SU-DHL-6 (cell line): ENCODE results near the gene GBF1.

ENCODE experiments used
- H2AFZ ChIP-seq: fragments of 200-600 bp; sonication (generic); 2 replicates; pipeline ENCODE4 v1.6.1; 2014; ENCODE audit warnings: low read depth, mild to moderate bottlenecking, moderate library complexity, mixed read lengths, antibody characterized with exemption, low read length; ENCODE audit not compliant: severe bottlenecking
- H3F3A ChIP-seq: fragments of 200-600 bp; shearing (Covaris generic); 2 replicates; pipeline ENCODE4 v1.6.0; 2016; ENCODE audit warnings: antibody characterized with exemption, mild to moderate bottlenecking; ENCODE audit not compliant: insufficient read depth
- H3K27ac ChIP-seq: fragments of 200-600 bp; sonication (generic); 2 replicates; pipeline ENCODE4 v1.5.1; 2016; ENCODE audit warnings: low read depth, mild to moderate bottlenecking, low read length, moderate library complexity, mixed read lengths
- H3K27me3 ChIP-seq: fragments of 200-600 bp; sonication (generic), shearing (Covaris generic); 2 replicates; pipeline ENCODE4 v1.6.0; 2014; ENCODE audit warnings: mild to moderate bottlenecking, low read length
- H3K36me3 ChIP-seq: fragments of 200-600 bp; sonication (generic); 2 replicates; pipeline ENCODE4 v1.6.1; 2014; ENCODE audit warnings: mild to moderate bottlenecking, low read length, mixed read lengths
- H3K4me2 ChIP-seq: fragments of 300-600, 200-600 bp; shearing (Covaris generic), sonication (generic); 2 replicates; pipeline ENCODE4 v1.6.0; 2014; ENCODE audit warnings: low read length, low read depth, mild to moderate bottlenecking; ENCODE audit not compliant: poor library complexity, severe bottlenecking
- H3K4me3 ChIP-seq: fragments of 200-600 bp; sonication (generic); 2 replicates; pipeline ENCODE4 v1.5.1; 2014; ENCODE audit warnings: antibody characterized with exemption, low read length, mild to moderate bottlenecking, mixed read lengths; ENCODE audit not compliant: insufficient read depth, poor library complexity, severe bottlenecking
- H3K79me2 ChIP-seq: fragments of 200-600 bp; sonication (generic); 2 replicates; pipeline ENCODE4 v1.6.1; 2014; ENCODE audit warnings: mild to moderate bottlenecking, low read length, moderate library complexity; ENCODE audit not compliant: insufficient read depth
- H3K9ac ChIP-seq: fragments of 200-600 bp; sonication (generic); 2 replicates; pipeline ENCODE4 v1.7.0; 2014; ENCODE audit warnings: mild to moderate bottlenecking, low read length
- H3K9me2 ChIP-seq: fragments of 200-600 bp; sonication (generic); replicated peaks from 2 replicates; pipeline ENCODE4 v1.6.1; 2014; ENCODE audit warnings: low read length; ENCODE audit not compliant: insufficient read depth
- H3K9me3 ChIP-seq: fragments of 200-600 bp; sonication (generic); 2 replicates; pipeline ENCODE4 v1.6.1; 2014; ENCODE audit warnings: low read length, mixed read lengths; ENCODE audit not compliant: insufficient read depth
- H4K20me1 ChIP-seq: fragments of 200-600 bp; sonication (generic); 2 replicates; pipeline ENCODE4 v1.6.1; 2014; ENCODE audit warnings: low read depth, mild to moderate bottlenecking, antibody characterized with exemption, low read length, moderate library complexity, mixed read lengths
- EZH2phosphoT487 ChIP-seq: fragments of 200-600 bp; sonication (generic), shearing (Covaris generic); conservative IDR thresholded peaks from 2 replicates; pipeline ENCODE4 v1.6.1; 2018; ENCODE audit warnings: mild to moderate bottlenecking, antibody characterized with exemption, low read length, moderate library complexity, mixed read lengths
- TF ChIP-seq, protein P1 (sequence below): fragments of 200-600 bp; sonication (generic); IDR thresholded peaks from one replicate; pipeline ENCODE4 v1.5.1; 2017; ENCODE audit warnings: antibody characterized with exemption, mild to moderate bottlenecking, low read length, moderate library complexity; ENCODE audit not compliant: insufficient read depth, poor library complexity, severe bottlenecking

GBF1 gene

DNA sequence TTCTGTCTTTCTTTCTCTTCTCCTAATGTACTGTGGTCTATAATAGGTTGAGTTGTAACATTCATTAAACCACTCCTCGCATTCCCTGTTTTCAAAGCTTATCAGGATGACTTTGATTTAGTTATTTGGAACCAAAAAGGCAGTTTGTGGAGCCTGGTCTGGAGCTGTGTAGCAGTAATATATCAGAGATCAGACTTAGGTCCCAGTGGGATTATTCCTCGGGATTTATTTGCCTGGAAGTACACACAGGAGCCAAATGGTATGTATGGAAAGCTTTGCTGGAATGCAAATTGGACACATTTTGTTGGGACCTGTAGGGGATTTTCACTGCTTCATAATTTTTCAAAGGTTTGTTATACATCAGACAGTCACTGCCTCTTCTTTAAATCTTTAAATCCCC, 40.9 kb downstream of the GBF1 start:
- Histone ChIP-seq H3K9me2 (no peaks in the 10 kb centered on the region), H3F3A (no peaks in the 10 kb centered on the region), H3K27me3 (no peaks in the 10 kb centered on the region), H3K9me3 (no peaks in the 10 kb centered on the region), H2AFZ (no peak overlapping the region), H3K36me3 (peaks cover 3% of the 10 kb centered on the region; the same call in 1 of the 2 replicates), H3K4me3 (no peak overlapping the region), H3K27ac (no peak overlapping the region), H3K4me2 (no peak overlapping the region), H3K79me2 (peaks cover 43% of the 10 kb centered on the region), H3K9ac (no peak overlapping the region), H4K20me1 (0 out of 2 replicates have a peak, but pooled peaks cover 4% of the 10 kb centered on the region)
- no peak for TF ChIP-seq EZH2phosphoT487
- TF ChIP-seq, protein P1, sequence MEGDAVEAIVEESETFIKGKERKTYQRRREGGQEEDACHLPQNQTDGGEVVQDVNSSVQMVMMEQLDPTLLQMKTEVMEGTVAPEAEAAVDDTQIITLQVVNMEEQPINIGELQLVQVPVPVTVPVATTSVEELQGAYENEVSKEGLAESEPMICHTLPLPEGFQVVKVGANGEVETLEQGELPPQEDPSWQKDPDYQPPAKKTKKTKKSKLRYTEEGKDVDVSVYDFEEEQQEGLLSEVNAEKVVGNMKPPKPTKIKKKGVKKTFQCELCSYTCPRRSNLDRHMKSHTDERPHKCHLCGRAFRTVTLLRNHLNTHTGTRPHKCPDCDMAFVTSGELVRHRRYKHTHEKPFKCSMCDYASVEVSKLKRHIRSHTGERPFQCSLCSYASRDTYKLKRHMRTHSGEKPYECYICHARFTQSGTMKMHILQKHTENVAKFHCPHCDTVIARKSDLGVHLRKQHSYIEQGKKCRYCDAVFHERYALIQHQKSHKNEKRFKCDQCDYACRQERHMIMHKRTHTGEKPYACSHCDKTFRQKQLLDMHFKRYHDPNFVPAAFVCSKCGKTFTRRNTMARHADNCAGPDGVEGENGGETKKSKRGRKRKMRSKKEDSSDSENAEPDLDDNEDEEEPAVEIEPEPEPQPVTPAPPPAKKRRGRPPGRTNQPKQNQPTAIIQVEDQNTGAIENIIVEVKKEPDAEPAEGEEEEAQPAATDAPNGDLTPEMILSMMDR, result no peak

- H3K9me3 ChIP-seq, result no peaks in the 10 kb centered on the region
- 0 out of 2 replicates have a peak, but pooled peaks cover 4% of the 10 kb centered on the region for H4K20me1 ChIP-seq
- H3K9ac ChIP-seq, result no peak overlapping the region
- no peaks in the 10 kb centered on the region for H3K27me3 ChIP-seq
- no peak overlapping the region for H2AFZ ChIP-seq
- H3K36me3 ChIP-seq, result peaks cover 3% of the 10 kb centered on the region; the same call in 1 of the 2 replicates
- H3K27ac ChIP-seq, result no peak overlapping the region
- peaks cover 44% of the 10 kb centered on the region for H3K79me2 ChIP-seq
- H3K4me3 ChIP-seq, result no peak overlapping the region
- no peak overlapping the region for H3K4me2 ChIP-seq
- H3F3A ChIP-seq, result no peaks in the 10 kb centered on the region
- TF ChIP-seq, protein P1, result no peak
- TF ChIP-seq EZH2phosphoT487, result no peak
- H3K9me2 ChIP-seq, result no peaks in the 10 kb centered on the region
Measured at GRCh38 chr10:102287538-102287937, 42.2 kb downstream of the GBF1 start.

GRCh38 chr10:102287991-102288390, 42.7 kb downstream of the GBF1 start:
- no peak overlapping the region for H3K9ac ChIP-seq
- H3K9me3 ChIP-seq, result no peaks in the 10 kb centered on the region
- no peak overlapping the region for H3K27ac ChIP-seq
- H4K20me1 ChIP-seq, result peaks cover 7% of the 10 kb centered on the region; the same call in 1 of the 2 replicates
- no peak overlapping the region for H3K4me3 ChIP-seq
- H3F3A ChIP-seq, result no peaks in the 10 kb centered on the region
- TF ChIP-seq EZH2phosphoT487, result no peak
- TF ChIP-seq, protein P1, result no peak
- H3K4me2 ChIP-seq, result no peak overlapping the region
- H3K36me3 ChIP-seq, result peaks cover 3% of the 10 kb centered on the region; the same call in 1 of the 2 replicates
- no peak overlapping the region for H2AFZ ChIP-seq
- no peaks in the 10 kb centered on the region for H3K9me2 ChIP-seq
- peaks cover 44% of the 10 kb centered on the region for H3K79me2 ChIP-seq
- H3K27me3 ChIP-seq, result no peaks in the 10 kb centered on the region
